HepG2 (cell line): ENCODE results near the gene SIVA1. TPM values are rescaled to one million over a fixed set of nuclear protein-coding genes. Genes with fewer than 3 reads are reported as not detected.
A peak's percentile ranks its signal among the peaks of the same experiment; 100 is the strongest.

Source experiments
- ADNP ChIP-seq: sonication (generic); formaldehyde crosslinking; IDR thresholded peaks from 2 replicates; pipeline ENCODE4 v1.4.0; 2020; ENCODE audit warnings: missing genetic modification reagents
- CBX1 ChIP-seq: IDR thresholded peaks from one replicate; pipeline ENCODE4 v1.6.1; 2016; ENCODE audit warnings: antibody characterized with exemption, low read depth
- DR1 ChIP-seq: sonication (generic); formaldehyde crosslinking; IDR thresholded peaks from 2 replicates; pipeline ENCODE4 v1.8.0; 2021; ENCODE audit warnings: mild to moderate bottlenecking, missing genetic modification reagents, inconsistent platforms
- HNRNPUL1 ChIP-seq: fragments of 200-400 bp; formaldehyde crosslinking; IDR thresholded peaks from 2 replicates; pipeline ENCODE4 v1.6.1; 2017; ENCODE audit warnings: low read depth, mild to moderate bottlenecking, low read length, moderate library complexity
- JDP2 ChIP-seq: sonication (generic); formaldehyde crosslinking; IDR thresholded peaks from 2 replicates; pipeline ENCODE4 v1.8.1; 2022; ENCODE audit warnings: missing genetic modification reagents, borderline replicate concordance
- MAZ ChIP-seq, 2 experiments: sonication (generic) in 1 of 2; formaldehyde crosslinking in 1 of 2; IDR thresholded peaks; 2 replicates each; pipeline versions ENCODE4 v1.5.0 to v1.6.1; 2012 to 2020; ENCODE audit warnings: low read depth in 2 of 2, mild to moderate bottlenecking in 2 of 2, borderline replicate concordance in 1 of 2, improper control_type of control experiment in 1 of 2, low read length in 1 of 2, missing genetic modification reagents in 1 of 2, moderate library complexity in 1 of 2
- NFKB2 ChIP-seq: sonication (generic); formaldehyde crosslinking; IDR thresholded peaks from 2 replicates; pipeline ENCODE4 v1.4.0; 2020; ENCODE audit warnings: missing genetic modification reagents, borderline replicate concordance
- NFYB ChIP-seq: sonication (generic); formaldehyde crosslinking; IDR thresholded peaks from 2 replicates; pipeline ENCODE4 v1.4.0; 2020; ENCODE audit warnings: missing genetic modification reagents
- RXRB ChIP-seq: IDR thresholded peaks from 2 replicates; pipeline ENCODE4 v1.6.1; 2016; ENCODE audit warnings: borderline replicate concordance, missing genetic modification reagents, missing compliant biosample characterization
- TAF1 ChIP-seq: sonication (generic); formaldehyde crosslinking; IDR thresholded peaks from 2 replicates; pipeline ENCODE4 v1.4.0; 2020; ENCODE audit warnings: missing genetic modification reagents
- TP53 ChIP-seq: sonication (generic); formaldehyde crosslinking; conservative IDR thresholded peaks from 2 replicates; pipeline ENCODE4 v1.4.0; 2020; ENCODE audit warnings: missing genetic modification reagents
- ZC3H13 ChIP-seq: sonication (generic); formaldehyde crosslinking; IDR thresholded peaks from 2 replicates; pipeline ENCODE4 v1.8.1; 2023; ENCODE audit warnings: mild to moderate bottlenecking, missing genetic modification reagents, moderate library complexity
- ZMYM4 ChIP-seq: sonication (generic); formaldehyde crosslinking; IDR thresholded peaks from 2 replicates; pipeline ENCODE4 v1.8.1; 2023; ENCODE audit warnings: mild to moderate bottlenecking, missing genetic modification reagents
- ZNF607 ChIP-seq: sonication (generic); formaldehyde crosslinking; IDR thresholded peaks from 2 replicates; pipeline ENCODE4 v1.5.1; 2020; ENCODE audit warnings: missing genetic modification reagents, mild to moderate bottlenecking, borderline replicate concordance
- ZNF879 ChIP-seq: sonication (generic); formaldehyde crosslinking; IDR thresholded peaks from 2 replicates; pipeline ENCODE4 v1.8.1; 2023; ENCODE audit warnings: missing genetic modification reagents
- polyA plus RNA-seq, 8 experiments: library from polyadenylated mRNA; depleted of rRNA in 3 of 8; stranded (reverse) in 7 of 8; unstranded in 1 of 8; fragments of >200 nt; fragmentation: Illumina TruSeq in 4 of 8; extraction: Trizol in 4 of 8; gene quantifications; 2 replicates each; pipeline versions ENCODE4 v1.2.1 to v1.2.3, GENCODE V29; 2011 to 2016; ENCODE audit warnings: low read depth in 4 of 8, missing spikeins in 1 of 8, mixed read lengths in 1 of 8; ENCODE audit not compliant: insufficient read depth in 1 of 8
- total RNA-seq, 5 experiments: library from RNA; depleted of rRNA; stranded (reverse); fragments of >200 nt; fragmentation: Illumina TruSeq; extraction: Trizol; gene quantifications; 2 replicates each; pipeline ENCODE4 v1.2.3, GENCODE V29; 2016; ENCODE audit warnings: low read depth in 1 of 5
- TF ChIP-seq, protein P1 (sequence below): sonication (generic); formaldehyde crosslinking; conservative IDR thresholded peaks from 2 replicates; pipeline ENCODE4 v1.4.0; 2020; ENCODE audit warnings: missing genetic modification reagents
- TF ChIP-seq, protein P2 (sequence below): sonication (generic); formaldehyde crosslinking; IDR thresholded peaks from 2 replicates; pipeline ENCODE4 v1.5.1; 2020; ENCODE audit warnings: mild to moderate bottlenecking, missing genetic modification reagents, moderate library complexity
- TF ChIP-seq, protein P3 (sequence below): sonication (generic); formaldehyde crosslinking; conservative IDR thresholded peaks from 2 replicates; pipeline ENCODE4 v1.8.1; 2023; ENCODE audit warnings: missing genetic modification reagents
- TF ChIP-seq, protein P4 (sequence below): IDR thresholded peaks from 2 replicates; pipeline ENCODE4 v1.6.1; 2012; ENCODE audit warnings: low read depth, low read length, improper control_type of control experiment
- TF ChIP-seq, protein P5 (sequence below): sonication (generic); formaldehyde crosslinking; IDR thresholded peaks from 2 replicates; pipeline ENCODE4 v1.4.0; 2020; ENCODE audit warnings: mild to moderate bottlenecking, missing genetic modification reagents
- TF ChIP-seq, protein P6 (sequence below): sonication (generic); formaldehyde crosslinking; IDR thresholded peaks from 2 replicates; pipeline ENCODE4 v1.8.0; 2022; ENCODE audit warnings: mild to moderate bottlenecking, missing genetic modification reagents, moderate library complexity

The SIVA1 gene
- total and polyA plus RNA-seq, 2 of the 13 experiments (the other 11 are each of a cell fraction or from before 2014, with no cell fraction given): 123 to 186 TPM

DNA sequence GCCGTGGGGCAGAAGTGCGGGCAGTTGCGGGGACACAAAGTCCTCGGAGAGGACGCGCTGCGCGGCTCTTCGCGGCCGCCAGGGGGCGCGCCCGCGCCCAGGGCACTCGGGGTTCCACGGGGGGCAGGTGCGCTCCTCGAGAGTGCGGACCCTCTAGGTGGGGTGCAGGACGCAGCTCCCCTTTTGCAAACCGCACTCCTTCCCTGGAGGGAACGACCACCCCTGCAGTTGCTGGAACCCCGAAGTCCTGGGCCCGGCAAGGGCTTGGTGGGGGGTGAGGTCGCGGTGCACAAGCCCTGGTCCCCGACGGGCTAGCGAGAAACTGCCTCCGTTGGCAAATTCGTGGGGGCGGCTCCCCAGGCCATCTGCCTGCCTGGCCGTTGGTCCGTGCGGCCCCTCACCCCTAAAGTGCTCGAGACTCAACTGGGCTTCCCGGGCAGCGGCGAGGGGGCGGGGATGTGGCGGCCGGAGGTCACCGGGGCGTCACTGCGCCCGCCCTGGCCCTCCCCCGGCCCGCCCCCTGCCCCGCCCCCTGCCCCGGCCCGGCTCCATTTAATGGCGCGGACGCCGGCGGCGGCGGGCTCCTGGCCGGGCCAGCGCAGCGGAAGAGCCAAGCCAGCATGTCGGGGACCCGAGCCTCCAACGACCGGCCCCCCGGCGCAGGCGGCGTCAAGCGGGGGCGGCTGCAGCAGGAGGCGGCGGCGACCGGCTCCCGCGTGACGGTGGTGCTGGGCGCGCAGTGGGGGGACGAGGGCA is 29.1 kb upstream of the SIVA1 start, which contains the start of gene ADSS1 (continued):
- no peak for TF ChIP-seq NFYB
- TF ChIP-seq ADNP (CRISPR knock-in tag): no peak
- TF ChIP-seq, protein P1, sequence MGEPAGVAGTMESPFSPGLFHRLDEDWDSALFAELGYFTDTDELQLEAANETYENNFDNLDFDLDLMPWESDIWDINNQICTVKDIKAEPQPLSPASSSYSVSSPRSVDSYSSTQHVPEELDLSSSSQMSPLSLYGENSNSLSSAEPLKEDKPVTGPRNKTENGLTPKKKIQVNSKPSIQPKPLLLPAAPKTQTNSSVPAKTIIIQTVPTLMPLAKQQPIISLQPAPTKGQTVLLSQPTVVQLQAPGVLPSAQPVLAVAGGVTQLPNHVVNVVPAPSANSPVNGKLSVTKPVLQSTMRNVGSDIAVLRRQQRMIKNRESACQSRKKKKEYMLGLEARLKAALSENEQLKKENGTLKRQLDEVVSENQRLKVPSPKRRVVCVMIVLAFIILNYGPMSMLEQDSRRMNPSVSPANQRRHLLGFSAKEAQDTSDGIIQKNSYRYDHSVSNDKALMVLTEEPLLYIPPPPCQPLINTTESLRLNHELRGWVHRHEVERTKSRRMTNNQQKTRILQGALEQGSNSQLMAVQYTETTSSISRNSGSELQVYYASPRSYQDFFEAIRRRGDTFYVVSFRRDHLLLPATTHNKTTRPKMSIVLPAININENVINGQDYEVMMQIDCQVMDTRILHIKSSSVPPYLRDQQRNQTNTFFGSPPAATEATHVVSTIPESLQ (CRISPR knock-in tag): no peak
- TF ChIP-seq ZMYM4 (CRISPR knock-in tag): peak; percentile 56; the same call in 1 of the 2 replicates
- no peak for TF ChIP-seq ZNF879 (CRISPR knock-in tag)
- TF ChIP-seq CBX1: no peak
- TF ChIP-seq, protein P2, sequence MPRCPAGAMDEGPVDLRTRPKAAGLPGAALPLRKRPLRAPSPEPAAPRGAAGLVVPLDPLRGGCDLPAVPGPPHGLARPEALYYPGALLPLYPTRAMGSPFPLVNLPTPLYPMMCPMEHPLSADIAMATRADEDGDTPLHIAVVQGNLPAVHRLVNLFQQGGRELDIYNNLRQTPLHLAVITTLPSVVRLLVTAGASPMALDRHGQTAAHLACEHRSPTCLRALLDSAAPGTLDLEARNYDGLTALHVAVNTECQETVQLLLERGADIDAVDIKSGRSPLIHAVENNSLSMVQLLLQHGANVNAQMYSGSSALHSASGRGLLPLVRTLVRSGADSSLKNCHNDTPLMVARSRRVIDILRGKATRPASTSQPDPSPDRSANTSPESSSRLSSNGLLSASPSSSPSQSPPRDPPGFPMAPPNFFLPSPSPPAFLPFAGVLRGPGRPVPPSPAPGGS (CRISPR knock-in tag): no peak
- peak; percentile 32; the same call in 1 of the 2 replicates for TF ChIP-seq ZNF607 (CRISPR knock-in tag)
- TF ChIP-seq, protein P3, sequence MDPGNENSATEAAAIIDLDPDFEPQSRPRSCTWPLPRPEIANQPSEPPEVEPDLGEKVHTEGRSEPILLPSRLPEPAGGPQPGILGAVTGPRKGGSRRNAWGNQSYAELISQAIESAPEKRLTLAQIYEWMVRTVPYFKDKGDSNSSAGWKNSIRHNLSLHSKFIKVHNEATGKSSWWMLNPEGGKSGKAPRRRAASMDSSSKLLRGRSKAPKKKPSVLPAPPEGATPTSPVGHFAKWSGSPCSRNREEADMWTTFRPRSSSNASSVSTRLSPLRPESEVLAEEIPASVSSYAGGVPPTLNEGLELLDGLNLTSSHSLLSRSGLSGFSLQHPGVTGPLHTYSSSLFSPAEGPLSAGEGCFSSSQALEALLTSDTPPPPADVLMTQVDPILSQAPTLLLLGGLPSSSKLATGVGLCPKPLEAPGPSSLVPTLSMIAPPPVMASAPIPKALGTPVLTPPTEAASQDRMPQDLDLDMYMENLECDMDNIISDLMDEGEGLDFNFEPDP: no peak
- no peak for TF ChIP-seq TP53 (CRISPR knock-in tag)
- TF ChIP-seq JDP2 (CRISPR knock-in tag): no peak
- peak; percentile 61; the same call in 1 of the 2 replicates for TF ChIP-seq MAZ (IDR thresholded peaks at IDR 0.05; ENCODE audit: borderline replicate concordance, low read depth, low read length)
- 0 out of 2 replicates have a peak, but pooled peaks have one; percentile 19 for TF ChIP-seq MAZ (CRISPR knock-in tag; IDR thresholded peaks at IDR 0.05; ENCODE audit: low read depth)
- TF ChIP-seq, protein P4, sequence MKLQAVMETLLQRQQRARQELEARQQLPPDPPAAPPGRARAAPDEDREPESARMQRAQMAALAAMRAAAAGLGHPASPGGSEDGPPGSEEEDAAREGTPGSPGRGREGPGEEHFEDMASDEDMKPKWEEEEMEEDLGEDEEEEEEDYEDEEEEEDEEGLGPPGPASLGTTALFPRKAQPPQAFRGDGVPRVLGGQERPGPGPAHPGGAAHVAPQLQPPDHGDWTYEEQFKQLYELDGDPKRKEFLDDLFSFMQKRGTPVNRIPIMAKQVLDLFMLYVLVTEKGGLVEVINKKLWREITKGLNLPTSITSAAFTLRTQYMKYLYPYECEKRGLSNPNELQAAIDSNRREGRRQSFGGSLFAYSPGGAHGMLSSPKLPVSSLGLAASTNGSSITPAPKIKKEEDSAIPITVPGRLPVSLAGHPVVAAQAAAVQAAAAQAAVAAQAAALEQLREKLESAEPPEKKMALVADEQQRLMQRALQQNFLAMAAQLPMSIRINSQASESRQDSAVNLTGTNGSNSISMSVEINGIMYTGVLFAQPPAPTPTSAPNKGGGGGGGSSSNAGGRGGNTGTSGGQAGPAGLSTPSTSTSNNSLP: no peak
- peak; percentile 6; the same call in 1 of the 2 replicates for TF ChIP-seq RXRB (CRISPR knock-in tag)
- 0 out of 2 replicates have a peak, but pooled peaks have one; percentile 27 for TF ChIP-seq ZC3H13
- no peak for TF ChIP-seq HNRNPUL1
- no peak for TF ChIP-seq DR1
- TF ChIP-seq, protein P5, sequence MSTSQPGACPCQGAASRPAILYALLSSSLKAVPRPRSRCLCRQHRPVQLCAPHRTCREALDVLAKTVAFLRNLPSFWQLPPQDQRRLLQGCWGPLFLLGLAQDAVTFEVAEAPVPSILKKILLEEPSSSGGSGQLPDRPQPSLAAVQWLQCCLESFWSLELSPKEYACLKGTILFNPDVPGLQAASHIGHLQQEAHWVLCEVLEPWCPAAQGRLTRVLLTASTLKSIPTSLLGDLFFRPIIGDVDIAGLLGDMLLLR: no peak
- TF ChIP-seq NFKB2 (CRISPR knock-in tag): no peak
- 0 out of 2 replicates have a peak, but pooled peaks have one; percentile 22 for TF ChIP-seq TAF1
- TF ChIP-seq, protein P6, sequence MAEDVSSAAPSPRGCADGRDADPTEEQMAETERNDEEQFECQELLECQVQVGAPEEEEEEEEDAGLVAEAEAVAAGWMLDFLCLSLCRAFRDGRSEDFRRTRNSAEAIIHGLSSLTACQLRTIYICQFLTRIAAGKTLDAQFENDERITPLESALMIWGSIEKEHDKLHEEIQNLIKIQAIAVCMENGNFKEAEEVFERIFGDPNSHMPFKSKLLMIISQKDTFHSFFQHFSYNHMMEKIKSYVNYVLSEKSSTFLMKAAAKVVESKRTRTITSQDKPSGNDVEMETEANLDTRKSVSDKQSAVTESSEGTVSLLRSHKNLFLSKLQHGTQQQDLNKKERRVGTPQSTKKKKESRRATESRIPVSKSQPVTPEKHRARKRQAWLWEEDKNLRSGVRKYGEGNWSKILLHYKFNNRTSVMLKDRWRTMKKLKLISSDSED (CRISPR knock-in tag): no peak
